Pancreas (tissue), 10 donors: ENCODE data around the gene FATE1. TPM values are rescaled to one million over a fixed set of nuclear protein-coding genes. Genes with fewer than 3 reads are reported as not detected.
"Not testable (repeated sequence)": the region's sequence is repeated elsewhere in the genome, so short reads cannot be mapped to it uniquely, and the experiment has no call there.

Source experiments
- ATAC-seq, 4 donors: fragments of 200-7000 bp; cut with Tn5 transposase; one replicate each; pipeline versions ENCODE4 v1.8.0 to v1.9.1; 2020; ENCODE audit warnings: mild to moderate bottlenecking in 4 of 4, moderate library complexity in 4 of 4
- DNase-seq, 6 donors: peaks; one replicate each; pipeline ENCODE4 v3.0.0-alpha.2; 2020
- FAIRE-seq: peaks from 2 replicates; lab custom pipeline; 2012; peaks lifted over from hg19 to GRCh38; lab: Jason Lieb, UNC
- H3K27ac ChIP-seq, 4 donors: fragments of 200-600 bp; sonication (generic); 1 replicate in 3 of 4; 2 replicates in 1 of 4; pipeline versions ENCODE4 v1.5.0 to v1.8.0; 2020
- H3K27me3 ChIP-seq, 4 donors: fragments of 200-600 bp; one replicate each; pipeline ENCODE4 v1.8.0; 2021
- H3K36me3 ChIP-seq, 3 donors: fragments of 200-600 bp; sonication (generic) in 1 of 3; one replicate each; pipeline versions ENCODE4 v1.5.0 to v1.8.0; 2020 to 2021
- H3K4me1 ChIP-seq, 3 donors: fragments of 200-600 bp; one replicate each; pipeline ENCODE4 v1.8.0; 2021
- H3K4me3 ChIP-seq, 4 donors: fragments of 200-600 bp; sonication (generic) in 2 of 4; one replicate each; pipeline versions ENCODE4 v1.5.0 to v1.8.0; 2020 to 2021
- H3K9me3 ChIP-seq, 4 donors: fragments of 200-600 bp; one replicate each; pipeline ENCODE4 v1.8.0; 2021
- WGBS, 2 donors: extraction: QIAGEN DNeasy Blood & Tissue Kit; methylation state at CpG; one replicate each; pipeline ENCODE4 v1.1.7; 2013; 5-methylcytosine and 5-hydroxymethylcytosine counted together
- intact Hi-C, 3 donors: fragments of 100-400 bp; cut with DNase I; formaldehyde crosslinking; loops; one replicate each; pipeline versions ENCODE4 v1.11.1 to v1.14.2; 2022
- polyA plus RNA-seq, 2 donors: library from polyadenylated mRNA; stranded (reverse); fragments of 200-250 nt; gene quantifications; one replicate each; pipeline ENCODE4 v1.2.3, GENCODE V29; 2013
- total RNA-seq, 6 donors: library from RNA; stranded (reverse); fragmentation: NEBNext Ultra II Directional in 4 of 6; extraction: Animal tissue kit (Norgen Biotek cat#: 25700) in 4 of 6; gene quantifications; one replicate each; pipeline versions ENCODE4 v1.2.1 to v1.2.4, GENCODE V29; 2021 to 2023
- TF ChIP-seq, protein P1 (sequence below), 4 donors: fragments of 200-600 bp; sonication (generic) in 3 of 4; IDR thresholded peaks; one replicate each; pipeline versions ENCODE4 v1.5.0 to v1.8.0; 2021; ENCODE audit warnings: antibody characterized with exemption in 4 of 4
- donor health status: healthy with polysubstance abuse.
- donor health status: DM: no; HTN: no; CAD: no; lungs with moderate emphysema.
- donor health status: DM: no; HTN: no; CAD: no.
- donor health status: control.
- donor health status: control.
- donor health status: Bipolar disorder and iron deficiency.
- donor health status: DM: yes; HTN: yes; CAD: no.
- donor health status: DM: no; HTN: no; CAD: no.
- donor health status: DM: no; HTN: no; CAD: no.
- donor health status: DM: yes; HTN: yes; CAD: no.

Gene FATE1
- total and polyA plus RNA-seq, 8 donors: 0.07 TPM; not detected in 7

DNA sequence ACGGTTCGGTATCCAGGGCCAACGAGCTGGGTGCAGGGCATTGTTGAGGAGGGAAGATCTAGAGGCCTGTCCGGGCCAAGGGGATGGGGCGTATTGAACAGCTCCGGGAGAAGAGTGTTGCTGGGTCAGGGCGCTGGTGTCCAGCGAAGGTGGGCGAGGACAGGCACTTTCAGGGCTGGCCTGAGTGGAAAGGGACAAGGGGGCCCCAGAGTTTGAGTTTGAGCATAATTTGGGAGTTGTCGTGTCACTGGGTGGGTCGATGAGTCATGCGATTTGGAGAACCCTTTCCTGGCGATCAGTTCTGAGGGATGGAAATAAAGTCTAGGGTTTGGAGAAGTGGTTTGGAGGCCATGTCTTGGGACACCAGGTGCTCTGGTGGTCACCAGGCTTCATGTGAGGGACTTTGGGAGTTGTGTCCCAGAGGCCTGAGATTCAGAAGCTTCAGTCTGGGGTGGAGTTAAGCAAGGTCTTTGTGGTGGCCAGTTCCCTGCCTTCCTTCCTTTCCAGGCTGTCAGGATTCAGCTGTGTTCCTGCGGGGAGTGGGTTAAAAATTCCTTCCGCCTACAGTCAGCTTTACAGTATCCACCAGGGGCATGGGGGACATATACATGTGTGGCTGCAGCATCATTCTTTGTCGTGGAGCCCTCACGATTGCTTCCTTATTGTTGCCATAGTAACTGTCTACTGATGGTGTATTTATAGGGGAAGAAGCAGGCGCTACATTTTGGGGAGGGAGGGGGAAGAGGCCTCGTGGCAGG lies 20.1 kb upstream of the FATE1 start:
- no peak overlapping the region for H3K4me3 ChIP-seq
- 22 to 47% methylated on average over 19 of the region's 19 CpGs for WGBS, 2 donors
- H3K9me3 ChIP-seq: no peaks in the 10 kb centered on the region
- no peaks in the 10 kb centered on the region for H3K36me3 ChIP-seq
- intact Hi-C loops: no loop called here
- no peaks in the 10 kb centered on the region for H3K27me3 ChIP-seq
- FAIRE-seq (no peak), DNase-seq (no peak), ATAC-seq (no peak)
- TF ChIP-seq, protein P1, sequence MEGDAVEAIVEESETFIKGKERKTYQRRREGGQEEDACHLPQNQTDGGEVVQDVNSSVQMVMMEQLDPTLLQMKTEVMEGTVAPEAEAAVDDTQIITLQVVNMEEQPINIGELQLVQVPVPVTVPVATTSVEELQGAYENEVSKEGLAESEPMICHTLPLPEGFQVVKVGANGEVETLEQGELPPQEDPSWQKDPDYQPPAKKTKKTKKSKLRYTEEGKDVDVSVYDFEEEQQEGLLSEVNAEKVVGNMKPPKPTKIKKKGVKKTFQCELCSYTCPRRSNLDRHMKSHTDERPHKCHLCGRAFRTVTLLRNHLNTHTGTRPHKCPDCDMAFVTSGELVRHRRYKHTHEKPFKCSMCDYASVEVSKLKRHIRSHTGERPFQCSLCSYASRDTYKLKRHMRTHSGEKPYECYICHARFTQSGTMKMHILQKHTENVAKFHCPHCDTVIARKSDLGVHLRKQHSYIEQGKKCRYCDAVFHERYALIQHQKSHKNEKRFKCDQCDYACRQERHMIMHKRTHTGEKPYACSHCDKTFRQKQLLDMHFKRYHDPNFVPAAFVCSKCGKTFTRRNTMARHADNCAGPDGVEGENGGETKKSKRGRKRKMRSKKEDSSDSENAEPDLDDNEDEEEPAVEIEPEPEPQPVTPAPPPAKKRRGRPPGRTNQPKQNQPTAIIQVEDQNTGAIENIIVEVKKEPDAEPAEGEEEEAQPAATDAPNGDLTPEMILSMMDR (IDR thresholded peaks at IDR 0.05): no peak
- no peak overlapping the region for H3K27ac ChIP-seq
- no peaks in the 10 kb centered on the region for H3K4me1 ChIP-seq

DNA sequence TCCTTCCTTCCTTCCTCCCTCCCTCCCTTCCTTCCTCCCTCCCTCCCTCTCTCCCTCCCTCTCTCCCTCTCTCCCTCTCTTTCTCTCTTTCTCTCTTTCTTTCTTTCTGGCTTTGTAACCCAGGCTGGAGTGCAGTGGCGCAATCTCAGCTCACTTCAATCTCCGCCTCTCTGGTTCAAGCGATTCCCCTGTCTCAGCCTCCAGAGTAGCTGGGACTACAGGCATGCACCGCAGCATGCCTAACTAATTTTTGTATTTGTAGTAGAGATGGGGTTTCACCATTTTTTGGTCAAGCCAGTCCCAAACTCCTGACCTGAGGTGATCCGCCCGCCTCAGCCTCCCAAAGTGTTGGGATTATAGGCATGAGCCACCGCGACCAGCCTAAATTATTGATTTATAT lies 18.8 kb upstream of the FATE1 start:
- H3K4me1 ChIP-seq, ATAC-seq, H3K27me3 ChIP-seq, FAIRE-seq, H3K27ac ChIP-seq, H3K9me3 ChIP-seq, DNase-seq, H3K36me3 ChIP-seq, intact Hi-C loops, H3K4me3 ChIP-seq: not testable (repeated sequence)
- WGBS, 2 donors: 82 to 83% methylated on average over 8 of the region's 8 CpGs

DNA sequence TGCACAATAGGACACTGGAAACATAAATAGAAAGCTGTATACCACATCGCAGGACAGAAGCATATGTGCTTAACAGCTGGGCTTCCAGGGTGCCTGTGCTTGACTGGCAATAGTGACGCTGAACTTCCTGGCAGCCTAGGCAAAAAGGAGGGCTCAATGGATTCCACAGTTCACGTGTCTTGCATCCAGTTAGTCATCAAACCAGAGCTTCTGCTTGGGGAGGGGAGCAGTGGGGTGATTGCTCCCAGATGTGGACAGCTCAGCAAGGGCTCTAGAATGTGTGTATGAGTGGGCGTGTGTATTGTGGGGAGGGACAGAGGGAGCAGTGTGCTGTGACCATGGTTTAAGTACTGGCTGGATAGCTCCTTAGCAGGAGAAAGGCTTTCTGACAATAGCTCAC lies 18.3 kb upstream of the FATE1 start:
- TF ChIP-seq, protein P1 (IDR thresholded peaks at IDR 0.05): no peak
- no peak overlapping the region for H3K27ac ChIP-seq
- no peaks in the 10 kb centered on the region for H3K4me1 ChIP-seq
- DNase-seq: no peak
- no peaks in the 10 kb centered on the region for H3K9me3 ChIP-seq
- 59 to 60% methylated on average over 4 of the region's 4 CpGs for WGBS, 2 donors
- no peak for FAIRE-seq
- H3K4me3 ChIP-seq: no peak overlapping the region
- no peaks in the 10 kb centered on the region for H3K36me3 ChIP-seq
- ATAC-seq: peak in 3 of 4 donors; percentile 24 to 54 (median 40)
- intact Hi-C loops: no loop called here
- H3K27me3 ChIP-seq: no peaks in the 10 kb centered on the region

DNA sequence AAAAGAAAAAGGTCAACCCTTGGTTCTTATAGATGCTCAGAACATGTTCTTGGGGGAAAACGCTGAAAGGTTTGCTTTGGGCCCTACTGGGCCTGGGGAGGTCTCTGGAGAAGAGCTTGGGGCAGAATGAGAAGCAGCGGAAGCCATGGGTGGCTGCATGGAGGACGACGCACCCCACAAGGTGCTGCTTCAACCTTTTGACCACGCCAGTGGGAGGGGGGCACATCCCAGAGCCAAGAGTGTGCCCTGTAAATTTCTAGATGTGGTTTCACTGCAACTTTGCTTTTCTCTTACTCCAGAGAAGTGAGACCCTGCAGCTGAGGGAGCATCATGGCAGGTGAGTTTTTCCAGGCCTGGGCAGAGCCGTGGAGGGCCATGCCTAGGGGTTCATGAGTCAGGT lies 17.4 kb upstream of the FATE1 start:
- no peak overlapping the region for H3K27ac ChIP-seq
- no peak overlapping the region for H3K4me3 ChIP-seq
- no peaks in the 10 kb centered on the region for H3K4me1 ChIP-seq
- H3K27me3 ChIP-seq: no peaks in the 10 kb centered on the region
- TF ChIP-seq, protein P1 (IDR thresholded peaks at IDR 0.05): no peak
- intact Hi-C loops: no loop called here
- no peaks in the 10 kb centered on the region for H3K36me3 ChIP-seq
- FAIRE-seq (no peak), ATAC-seq (no peak), DNase-seq (no peak)
- WGBS, 2 donors: 68 to 80% methylated on average over 6 of the region's 6 CpGs
- no peaks in the 10 kb centered on the region for H3K9me3 ChIP-seq

DNA sequence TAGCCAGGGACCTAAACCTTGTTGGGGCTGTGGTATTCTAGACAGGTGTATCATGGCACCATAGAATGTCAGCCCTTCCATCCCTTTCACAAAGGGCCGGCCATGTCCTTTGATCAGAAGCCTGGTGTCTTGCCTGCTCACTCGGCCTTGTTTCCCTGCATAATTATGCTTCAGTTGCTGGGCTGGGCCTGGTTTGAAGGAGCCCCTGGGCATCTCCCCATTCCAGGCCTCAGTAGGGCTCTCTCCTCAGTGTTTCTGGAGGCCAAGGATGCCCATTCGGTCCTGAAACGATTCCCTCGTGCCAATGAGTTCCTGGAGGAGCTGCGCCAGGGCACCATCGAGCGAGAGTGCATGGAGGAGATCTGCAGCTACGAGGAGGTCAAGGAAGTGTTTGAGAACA lies 16.1 kb upstream of the FATE1 start:
- DNase-seq: no peak
- H3K9me3 ChIP-seq: no peaks in the 10 kb centered on the region
- intact Hi-C loops: no loop called here
- no peak overlapping the region for H3K27ac ChIP-seq
- TF ChIP-seq, protein P1 (IDR thresholded peaks at IDR 0.05): no peak
- H3K4me3 ChIP-seq: no peak overlapping the region
- ATAC-seq: no peak
- H3K4me1 ChIP-seq: no peaks in the 10 kb centered on the region
- 79 to 83% methylated on average over 9 of the region's 9 CpGs for WGBS, 2 donors
- no peak for FAIRE-seq
- H3K36me3 ChIP-seq: no peaks in the 10 kb centered on the region
- H3K27me3 ChIP-seq: no peaks in the 10 kb centered on the region
